Fibroblast of pulmonary artery (primary cell): Measurements from ENCODE around the gene TBC1D10A.
A peak's percentile ranks its signal among the peaks of the same experiment; 100 is the strongest.

Experiments used
- DNase-seq: peaks from one replicate; pipeline ENCODE4 v3.0.0-alpha.2; 2010; ENCODE audit warnings: low read depth
- H3K4me3 ChIP-seq: replicated peaks from 2 replicates; pipeline ENCODE4 v1.5.1; 2011; ENCODE audit warnings: low read depth, mild to moderate bottlenecking, control low read depth, low read length, moderate library complexity
- CTCF ChIP-seq: IDR thresholded peaks from 2 replicates; pipeline ENCODE4 v1.5.1; 2011; ENCODE audit warnings: mild to moderate bottlenecking, control low read depth, low read length, inconsistent platforms; ENCODE audit errors: missing control alignments

The TBC1D10A gene

GRCh38 chr22:30328466-30329049, 1.8 kb upstream of the TBC1D10A start:
- H3K4me3 ChIP-seq: no peak overlapping the region
- no peak for TF ChIP-seq CTCF
- no peak for DNase-seq

- TF ChIP-seq CTCF: no peak
- no peak for DNase-seq
- no peak overlapping the region for H3K4me3 ChIP-seq
Observed at GRCh38 chr22:30327864-30328345, 1.2 kb upstream of the TBC1D10A start.

GRCh38 chr22:30326255-30326705, 461 bp downstream of the TBC1D10A start:
- TF ChIP-seq CTCF: no peak
- H3K4me3 ChIP-seq: peak overlapping the region; percentile 77
- DNase-seq: no peak

GRCh38 chr22:30325724-30326254, 952 bp downstream of the TBC1D10A start:
- no peak for TF ChIP-seq CTCF
- peak overlapping the region; percentile 77 for H3K4me3 ChIP-seq
- DNase-seq: no peak

GRCh38 chr22:30325065-30325720, 1.5 kb downstream of the TBC1D10A start:
- H3K4me3 ChIP-seq: peak overlapping the region; percentile 77
- no peak for TF ChIP-seq CTCF
- peak; percentile 82 for DNase-seq

GRCh38 chr22:30324014-30324730, 2.6 kb downstream of the TBC1D10A start:
- peak overlapping the region; percentile 77 for H3K4me3 ChIP-seq
- no peak for TF ChIP-seq CTCF
- DNase-seq: no peak
